Endometrial microvascular endothelial cells (primary cell): ENCODE measurements around the gene GBE1. TPM values are rescaled to one million over a fixed set of nuclear protein-coding genes. Genes with fewer than 3 reads are reported as not detected.

Source experiments
- in situ Hi-C: cut with HindIII; loops from 2 replicates; pipeline ENCODE4 v1.10.0; 2017; ENCODE audit warnings: low sequenced_read_pairs, low pct_unique_long_range_greater_than_20kb; ENCODE audit errors: inconsistent ontology term
- total RNA-seq: library from RNA; depleted of rRNA; stranded (reverse); fragments of >200 nt; gene quantifications from one replicate; pipeline ENCODE4 v1.2.3, GENCODE V29; 2015; ENCODE audit errors: inconsistent ontology term

The GBE1 gene
- total RNA-seq, 1 donor from 2014 or later, result 117 TPM

DNA sequence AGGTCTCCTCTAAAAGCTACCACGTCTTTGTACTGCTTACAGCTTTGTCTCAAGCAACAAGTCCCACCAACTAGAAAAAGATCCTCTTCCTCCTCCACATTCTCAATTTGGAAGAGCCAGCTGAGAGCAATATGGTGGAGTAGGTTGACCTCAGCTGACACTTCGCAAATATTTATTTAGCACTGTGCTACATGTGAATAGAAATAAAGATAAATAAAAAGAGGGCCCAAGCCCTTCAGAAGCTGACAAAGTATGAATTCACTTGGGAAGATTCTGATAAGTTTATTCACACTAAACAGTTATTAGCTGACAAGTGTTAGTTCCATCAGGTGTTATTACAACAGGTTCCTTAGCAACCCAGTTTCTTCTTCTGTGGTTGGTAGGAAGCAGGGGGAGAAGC, 310.3 kb downstream of the GBE1 start:
- in situ Hi-C loops, result no loop called here

DNA sequence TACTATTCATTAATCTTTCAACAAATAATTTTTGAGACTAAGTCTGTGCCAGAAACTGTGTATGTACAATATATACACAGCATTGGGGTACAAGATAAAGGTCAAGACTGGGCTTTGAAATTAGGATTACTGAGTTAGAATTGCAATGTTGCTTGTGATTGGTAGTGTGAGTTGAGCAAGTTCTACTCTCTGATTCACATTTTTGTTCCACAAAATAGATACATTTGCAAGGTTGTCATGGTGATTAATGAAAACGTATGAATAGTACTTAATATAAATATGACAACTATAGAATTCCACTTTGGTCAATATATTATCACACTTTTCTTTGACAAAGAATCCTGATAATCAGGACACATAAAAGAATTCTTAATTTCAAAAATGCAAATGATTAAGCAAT, 314.6 kb downstream of the GBE1 start:
- in situ Hi-C loops, result no loop called here

DNA sequence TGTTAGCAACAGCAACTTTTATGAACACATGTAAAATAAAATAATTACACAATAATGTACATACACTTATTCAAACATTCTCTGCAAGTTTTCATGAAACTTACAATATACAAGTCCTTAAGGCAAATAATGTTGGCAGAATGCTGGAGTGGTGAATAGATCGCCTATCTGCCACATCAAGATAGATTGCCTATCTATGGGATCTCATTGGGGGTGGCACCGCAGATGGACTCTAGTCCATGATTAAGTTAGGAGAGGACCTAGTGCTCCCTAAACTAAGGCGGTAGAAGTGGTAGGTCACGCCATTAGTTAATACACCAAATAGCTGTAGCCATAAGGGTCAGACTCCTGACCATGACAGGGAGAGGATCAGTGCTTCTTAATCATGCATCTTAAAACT, 315.7 kb downstream of the GBE1 start:
- in situ Hi-C loops, result no loop called here

DNA sequence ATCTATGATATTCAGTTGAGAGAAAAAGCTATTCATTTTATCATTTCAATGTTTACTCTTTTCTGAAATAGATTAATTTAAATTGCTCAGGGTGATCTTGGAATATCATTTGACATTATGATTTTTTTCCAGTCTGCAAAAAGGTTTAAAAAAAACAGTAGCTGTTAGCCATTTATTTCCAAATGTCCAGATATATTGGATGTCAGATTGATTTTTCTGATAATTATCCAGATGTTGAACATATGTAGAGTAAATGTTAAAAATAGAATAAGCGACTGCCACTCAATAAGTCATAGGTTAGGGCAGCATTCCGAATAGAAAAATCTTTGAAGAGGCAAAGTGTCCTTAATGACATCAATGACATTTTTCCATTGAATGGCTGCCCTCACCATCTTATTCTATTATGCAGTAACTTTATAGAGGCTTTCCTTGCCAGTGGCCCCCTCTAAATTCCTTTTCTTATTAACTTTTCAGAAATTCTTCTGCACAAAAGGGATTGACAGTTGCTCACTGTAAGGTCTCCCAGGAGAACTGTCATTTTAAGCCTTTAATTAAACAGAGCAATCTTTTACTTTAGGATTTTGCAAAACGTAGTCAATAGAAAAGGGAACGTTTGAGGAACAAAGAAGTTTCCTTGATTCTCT, 316.5 kb downstream of the GBE1 start:
- in situ Hi-C loops, result no loop called here

DNA sequence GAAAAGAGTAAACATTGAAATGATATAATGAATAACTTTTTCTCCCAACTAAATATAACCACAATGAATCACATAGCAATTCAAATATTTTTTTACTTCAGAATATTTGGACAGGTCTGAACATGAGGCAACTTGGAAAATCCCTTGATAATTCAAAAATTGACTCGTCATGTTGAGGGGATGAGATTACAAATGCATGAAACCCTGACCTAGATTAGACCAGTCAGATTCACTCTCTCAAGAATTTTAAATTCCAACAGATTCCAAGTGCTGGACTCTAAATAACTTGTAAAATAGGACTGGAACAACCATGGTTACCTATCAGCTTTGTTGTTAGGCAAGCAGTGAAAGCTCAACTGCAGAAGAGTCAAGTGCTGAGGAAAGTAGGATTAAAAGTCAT, 317.5 kb downstream of the GBE1 start:
- in situ Hi-C loops, result no loop called here

DNA sequence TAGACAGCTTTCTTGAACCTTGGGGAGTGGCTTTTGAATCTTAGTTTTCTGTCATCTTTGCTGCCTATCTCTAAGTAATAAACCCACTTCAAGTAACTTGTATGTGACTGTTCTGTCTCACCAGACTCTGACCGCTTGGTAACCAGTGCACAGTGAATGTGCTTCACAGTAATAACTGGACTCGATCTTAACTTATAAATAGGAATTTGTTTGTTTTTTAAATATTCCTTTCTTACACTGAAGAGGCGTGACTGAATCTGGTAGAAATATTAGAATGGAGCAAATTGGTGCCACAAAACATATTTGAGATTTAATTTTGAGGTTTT, 318.0 kb downstream of the GBE1 start:
- in situ Hi-C loops, result no loop called here

DNA sequence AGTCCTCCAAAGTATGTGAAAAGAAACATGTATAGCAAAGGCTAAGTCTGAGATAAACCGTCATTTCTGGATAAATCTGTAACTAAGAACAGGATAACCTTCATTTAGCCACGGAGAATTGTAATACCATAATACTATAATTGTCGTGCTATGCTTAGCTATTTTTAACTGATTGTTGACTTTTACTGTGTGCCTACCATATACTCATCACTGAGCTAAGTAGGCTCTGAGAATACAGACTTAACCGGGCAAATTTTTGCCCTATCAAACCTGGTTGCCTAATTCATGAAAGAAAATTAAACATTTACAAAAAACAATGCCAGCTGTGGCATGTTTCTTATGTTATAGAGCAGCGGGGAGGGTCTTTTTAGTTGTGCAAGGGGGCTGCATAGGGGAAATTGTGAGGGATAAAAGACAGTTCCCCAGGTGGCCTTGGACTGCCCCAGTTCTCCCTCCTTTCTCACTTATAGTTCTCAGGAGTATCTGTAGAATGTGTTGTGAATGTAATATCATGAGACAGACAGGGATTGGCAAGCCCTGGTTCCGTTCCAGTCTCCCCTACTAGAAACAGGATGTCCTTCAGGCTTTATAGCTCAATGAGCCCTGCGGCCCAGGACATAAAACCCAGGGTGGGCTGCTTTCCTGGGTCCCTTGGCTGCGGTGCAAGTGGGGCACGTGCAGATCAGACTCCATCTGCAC, 318.5 kb downstream of the GBE1 start:
- in situ Hi-C loops, result no loop called here

DNA sequence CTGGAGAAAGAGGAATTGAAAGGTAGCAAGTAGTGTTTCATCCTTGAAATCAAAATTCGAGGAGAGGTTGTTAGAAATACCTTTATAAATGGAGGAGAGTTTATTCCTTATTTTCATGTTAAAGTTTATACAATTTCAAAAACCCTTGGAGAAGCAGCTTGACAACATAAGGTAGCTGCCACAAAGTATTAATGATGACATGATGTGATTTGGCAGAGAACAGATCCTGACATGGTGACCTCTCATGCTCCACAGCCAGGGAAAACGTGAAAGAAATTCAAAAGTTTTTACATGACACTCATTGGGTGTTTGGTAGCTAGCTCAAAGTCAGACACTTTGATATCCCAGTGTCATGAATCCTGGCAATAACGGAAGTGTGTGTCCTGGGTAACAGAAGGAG, 320.8 kb downstream of the GBE1 start:
- in situ Hi-C loops, result no loop called here
